ENCODE data around the gene F11R. TPM values are rescaled to one million over a fixed set of nuclear protein-coding genes. Genes with fewer than 3 reads are reported as not detected.
A peak's percentile ranks its signal among the peaks of the same experiment; 100 is the strongest.

F11R gene
- total and polyA plus RNA-seq, 12 donors: 7.1 to 22.7 (median 10.1) TPM

DNA sequence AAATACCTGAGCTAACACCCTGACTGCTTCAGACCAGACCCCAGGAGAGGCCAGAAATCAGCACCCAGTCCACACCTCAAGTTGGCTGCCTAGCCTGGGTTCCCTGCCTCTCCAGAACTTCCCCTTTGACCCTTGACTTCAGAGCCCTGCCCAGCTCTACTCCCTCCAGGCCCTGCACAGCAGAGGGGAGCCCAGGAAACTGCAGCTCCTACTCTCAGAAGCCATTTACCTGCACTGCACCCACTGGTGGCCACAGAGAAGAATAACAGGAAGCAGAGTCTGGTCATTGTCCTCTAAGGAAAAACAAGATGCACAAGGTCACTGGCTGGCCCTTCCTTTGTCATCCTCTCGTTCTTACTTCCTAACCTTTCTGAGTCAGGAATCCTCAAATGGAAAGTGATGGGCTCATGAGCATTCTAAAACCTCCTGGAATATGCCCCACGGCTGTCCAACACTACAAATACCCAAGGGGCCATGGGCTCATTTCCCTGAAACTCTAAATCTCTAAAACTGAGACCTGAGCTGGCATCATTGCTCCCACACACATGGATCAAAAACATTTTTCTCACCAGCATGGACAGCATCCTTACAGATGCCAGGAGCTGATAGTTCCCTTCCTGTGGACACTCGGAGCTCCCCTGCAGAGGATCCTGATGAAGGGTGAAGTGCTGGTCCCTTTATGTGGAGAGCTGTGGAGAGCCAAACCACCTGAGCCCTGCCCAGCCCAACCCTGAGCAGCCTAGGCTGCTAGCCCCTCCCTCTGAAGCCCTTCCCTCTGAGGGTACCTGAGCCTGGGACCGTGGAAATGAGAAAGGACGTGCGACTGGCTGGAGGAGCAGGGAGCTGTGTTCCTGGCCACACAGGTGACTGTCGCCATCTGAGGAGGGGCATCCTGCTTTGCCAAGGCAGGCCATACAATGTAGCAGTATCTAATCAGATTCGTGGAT lies 66.5 kb downstream of the F11R start, which contains the start of gene ITLN2:
Gene ITLN2, minus strand, starts transcription at position 652 of the 947 bp plus-strand sequence. Its CDS starts 68 bp downstream, at position 584.
- Histone ChIP-seq H3K36me3 (no peaks in the 10 kb centered on the region), H3K27me3 (peaks cover 0 to 23% (median 3%) of the 10 kb centered on the region in 7 donors), H3K4me1 (peaks cover 0 to 12% (median 0%) of the 10 kb centered on the region in 9 donors), H3K9me3 (no peaks in the 10 kb centered on the region), H3K27ac (no peak within 1 kb of the TSS), H3K4me3 (no peak within 1 kb of the TSS)
- intact Hi-C loops (cut with DNase I): loop anchor here in 9 of 10 donors (5.0 to 10.0 kb wide), 6 partner anchors 112 to 280 kb away; no protein-coding TSS in a partner anchor
- WGBS, 2 donors: 78 to 84% methylated on average over 8 of the region's 8 CpGs
- peak in 1 of 8 donors; percentile 50 for ATAC-seq
- no peak for DNase-seq
- TF ChIP-seq, protein P1, sequence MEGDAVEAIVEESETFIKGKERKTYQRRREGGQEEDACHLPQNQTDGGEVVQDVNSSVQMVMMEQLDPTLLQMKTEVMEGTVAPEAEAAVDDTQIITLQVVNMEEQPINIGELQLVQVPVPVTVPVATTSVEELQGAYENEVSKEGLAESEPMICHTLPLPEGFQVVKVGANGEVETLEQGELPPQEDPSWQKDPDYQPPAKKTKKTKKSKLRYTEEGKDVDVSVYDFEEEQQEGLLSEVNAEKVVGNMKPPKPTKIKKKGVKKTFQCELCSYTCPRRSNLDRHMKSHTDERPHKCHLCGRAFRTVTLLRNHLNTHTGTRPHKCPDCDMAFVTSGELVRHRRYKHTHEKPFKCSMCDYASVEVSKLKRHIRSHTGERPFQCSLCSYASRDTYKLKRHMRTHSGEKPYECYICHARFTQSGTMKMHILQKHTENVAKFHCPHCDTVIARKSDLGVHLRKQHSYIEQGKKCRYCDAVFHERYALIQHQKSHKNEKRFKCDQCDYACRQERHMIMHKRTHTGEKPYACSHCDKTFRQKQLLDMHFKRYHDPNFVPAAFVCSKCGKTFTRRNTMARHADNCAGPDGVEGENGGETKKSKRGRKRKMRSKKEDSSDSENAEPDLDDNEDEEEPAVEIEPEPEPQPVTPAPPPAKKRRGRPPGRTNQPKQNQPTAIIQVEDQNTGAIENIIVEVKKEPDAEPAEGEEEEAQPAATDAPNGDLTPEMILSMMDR (IDR thresholded peaks at IDR 0.05): peak in 7 of 9 donors; percentile 28 to 60 (median 42)

DNA sequence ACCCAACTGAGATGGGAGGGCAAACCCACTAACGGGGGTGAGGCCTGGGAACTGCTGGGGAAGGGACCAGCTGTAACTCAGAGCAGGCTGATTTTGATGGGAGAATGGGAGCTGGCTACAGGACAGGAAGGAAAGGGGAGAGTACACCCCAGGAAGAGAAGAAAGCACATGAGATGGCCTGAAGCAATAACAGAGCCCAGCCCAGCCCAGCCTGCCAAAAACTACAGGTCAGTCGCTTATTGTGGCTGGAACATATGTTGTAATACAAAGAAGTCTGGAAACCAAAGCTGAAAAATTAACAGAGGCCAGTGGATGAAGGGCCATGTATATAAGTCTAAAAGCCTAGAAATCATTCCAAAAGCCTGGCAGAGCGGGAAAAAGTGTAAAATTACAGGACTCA lies 67.9 kb downstream of the F11R start:
- 77 to 78% methylated on average over 3 of the region's 3 CpGs for WGBS, 2 donors
- Histone ChIP-seq H3K27ac (no peak overlapping the region), H3K4me3 (no peak overlapping the region), H3K9me3 (no peaks in the 10 kb centered on the region), H3K4me1 (peaks cover 0 to 18% (median 0%) of the 10 kb centered on the region in 9 donors), H3K36me3 (no peaks in the 10 kb centered on the region), H3K27me3 (peaks cover 0 to 23% (median 3%) of the 10 kb centered on the region in 7 donors)
- ATAC-seq (peak in 2 of 8 donors; percentile 6 to 28), DNase-seq (no peak)
- intact Hi-C loops (cut with DNase I): loop anchor here in 9 of 10 donors (5.0 to 10.0 kb wide), 6 partner anchors 111 to 278 kb away; no protein-coding TSS in a partner anchor
- TF ChIP-seq, protein P1 (IDR thresholded peaks at IDR 0.05): no peak

DNA sequence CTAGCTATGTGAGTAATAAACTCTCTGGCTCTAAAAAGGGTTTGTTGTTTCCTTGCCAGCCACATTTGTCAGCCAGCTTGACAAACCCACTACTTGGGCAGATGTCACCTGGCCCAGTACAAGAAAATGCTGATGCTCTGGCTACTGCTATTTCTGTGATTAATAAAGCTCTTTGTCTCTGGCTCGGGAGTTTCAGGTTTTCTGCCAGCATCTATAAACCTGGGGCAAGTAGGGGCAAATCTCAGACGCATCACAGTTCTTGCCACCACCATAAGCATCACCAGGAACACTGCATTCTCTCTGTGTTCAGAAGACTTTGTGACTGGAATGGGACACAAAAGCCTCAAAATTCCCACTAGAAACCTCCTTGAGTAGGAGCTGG lies 68.8 kb downstream of the F11R start:
- H3K4me1 ChIP-seq: peaks cover 0 to 23% (median 0%) of the 10 kb centered on the region in 9 donors
- H3K9me3 ChIP-seq: no peaks in the 10 kb centered on the region
- H3K4me3 ChIP-seq: no peak overlapping the region
- no peaks in the 10 kb centered on the region for H3K36me3 ChIP-seq
- intact Hi-C loops (cut with DNase I): loop anchor here in 9 of 10 donors (5.0 to 10.0 kb wide), 6 partner anchors 110 to 277 kb away; no protein-coding TSS in a partner anchor
- no peak overlapping the region for H3K27ac ChIP-seq
- 77 to 84% methylated on average over 2 of the region's 2 CpGs for WGBS, 2 donors
- peaks cover 0 to 23% (median 3%) of the 10 kb centered on the region in 7 donors for H3K27me3 ChIP-seq
- ATAC-seq: no peak
- TF ChIP-seq, protein P1 (IDR thresholded peaks at IDR 0.05): no peak
- DNase-seq: no peak

DNA sequence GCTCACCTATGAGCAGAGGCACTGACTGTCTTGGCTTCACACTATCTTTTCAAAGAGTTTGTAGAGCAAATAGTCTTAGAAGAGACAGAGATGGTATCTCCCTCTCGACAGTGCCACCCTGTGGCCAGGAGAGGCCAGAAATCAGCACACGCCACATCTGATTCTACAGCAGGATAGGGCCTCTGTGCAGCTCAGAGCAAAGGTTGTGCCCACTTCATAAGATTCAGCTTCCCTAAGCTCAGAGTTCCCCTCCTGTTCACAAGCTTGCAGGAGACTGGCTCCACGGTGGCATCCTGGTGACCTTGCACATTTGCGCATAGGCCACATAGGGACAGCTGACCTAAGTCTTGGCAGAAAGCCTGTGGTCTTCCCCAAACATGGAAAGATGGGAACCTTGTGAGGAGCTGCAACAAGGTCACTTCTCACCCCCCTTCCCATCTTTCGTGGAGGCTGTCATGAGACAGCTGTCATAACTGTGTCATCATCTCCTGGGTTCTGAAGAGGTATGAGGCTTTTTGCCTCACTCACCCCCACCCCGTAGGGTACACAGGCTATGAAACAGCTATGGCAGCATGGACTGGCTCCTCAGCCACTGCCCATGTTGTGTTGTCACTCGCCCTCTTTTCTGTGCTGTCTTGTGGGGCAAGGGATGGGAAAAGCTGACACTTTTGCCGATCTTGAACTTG lies 69.4 kb downstream of the F11R start:
- Histone ChIP-seq H3K4me3 (no peak overlapping the region), H3K4me1 (peaks cover 0 to 27% (median 2%) of the 10 kb centered on the region in 9 donors), H3K27me3 (peaks cover 0 to 23% (median 8%) of the 10 kb centered on the region in 7 donors), H3K9me3 (no peaks in the 10 kb centered on the region), H3K27ac (no peak overlapping the region), H3K36me3 (no peaks in the 10 kb centered on the region)
- DNase-seq (peak; percentile 21 to 49), ATAC-seq (peak in 7 of 8 donors; percentile 64 to 84 (median 73))
- intact Hi-C loops (cut with DNase I): loop anchor here (1.0 to 10.0 kb wide), 8 partner anchors 109 to 277 kb away; no protein-coding TSS in a partner anchor
- WGBS, 2 donors: 55 to 64% methylated on average over 8 of the region's 8 CpGs
- TF ChIP-seq, protein P1 (IDR thresholded peaks at IDR 0.05): peak; percentile 26 to 75 (median 61)

Measured in heart right ventricle (tissue), 16 donors.